Transverse colon (tissue), 4 donors: ENCODE measurements around the gene CRAMP1. TPM values are rescaled to one million over a fixed set of nuclear protein-coding genes. Genes with fewer than 3 reads are reported as not detected.

Experiments used
- DNase-seq: peaks from one replicate; pipeline ENCODE4 v3.0.0-alpha.2; 2019
- H3K27ac ChIP-seq, 4 donors: fragments of 200-600 bp; sonication (generic); 2 replicates each; pipeline ENCODE4 v1.5.1; 2016 to 2018; ENCODE audit warnings: inconsistent platforms in 4 of 4
- H3K27me3 ChIP-seq: fragments of 200-600 bp; sonication (generic); 2 replicates; pipeline ENCODE4 v1.5.1; 2017; ENCODE audit warnings: inconsistent platforms
- H3K36me3 ChIP-seq, 4 donors: fragments of 200-600 bp; sonication (generic); 2 replicates each; pipeline ENCODE4 v1.5.1; 2017 to 2019; ENCODE audit warnings: inconsistent platforms in 4 of 4
- H3K4me1 ChIP-seq, 4 donors: fragments of 200-600 bp; sonication (generic); 2 replicates each; pipeline ENCODE4 v1.5.1; 2017 to 2020; ENCODE audit warnings: inconsistent platforms in 4 of 4
- H3K4me3 ChIP-seq, 4 donors: fragments of 200-600 bp; sonication (generic); 1 replicate in 1 of 4; 2 replicates in 3 of 4; pipeline versions ENCODE4 v1.5.1 to v1.6.1; 2017 to 2019; ENCODE audit warnings: inconsistent platforms in 4 of 4
- H3K9me3 ChIP-seq, 2 donors: fragments of 200-600 bp; sonication (generic); 2 replicates each; pipeline ENCODE4 v1.5.1; 2017 to 2019; ENCODE audit warnings: inconsistent platforms in 2 of 2
- EP300 ChIP-seq: sonication (generic); formaldehyde crosslinking; IDR thresholded peaks from one replicate; pipeline ENCODE4 v1.6.1; 2017; ENCODE audit warnings: antibody characterized with exemption, low read depth
- POLR2A ChIP-seq: fragments of 450-650 bp; IDR thresholded peaks from one replicate; pipeline ENCODE4 v1.6.1; 2016; ENCODE audit warnings: antibody characterized with exemption, mild to moderate bottlenecking, moderate library complexity
- POLR2AphosphoS5 ChIP-seq, 3 donors: sonication (generic); formaldehyde crosslinking; IDR thresholded peaks; one replicate each; pipeline ENCODE4 v1.6.1; 2016; ENCODE audit warnings: antibody characterized with exemption in 3 of 3
- WGBS, 2 donors: methylation state at CpG; one replicate each; pipeline ENCODE4 v1.1.5; 2018; ENCODE audit warnings: low coverage in 1 of 2; 5-methylcytosine and 5-hydroxymethylcytosine counted together
- in situ Hi-C, 4 donors: fragments of 200-750 bp; cut with MboI; loops; one replicate each; pipeline versions ENCODE4 v1.15.0 to v1.15.1; 2017; ENCODE audit warnings: low sequenced_read_pairs in 3 of 4, low pct_ligation_motif_present in 1 of 4, low pct_unique_long_range_greater_than_20kb in 1 of 4
- intact Hi-C: fragments of 100-400 bp; cut with DNase I; formaldehyde crosslinking; loops from one replicate; pipeline ENCODE4 v1.15.1; 2023; ENCODE audit warnings: low total_unique reads
- total RNA-seq, 4 donors: library from RNA; depleted of rRNA; stranded (reverse); fragments of >200 nt; gene quantifications; one replicate each; pipeline ENCODE4 v1.1.0, GENCODE V29; 2016
- TF ChIP-seq, protein P1 (sequence below), 5 experiments: fragments of 200-600 bp in 3 of 5; fragments of 450-650 bp in 2 of 5; sonication (generic) in 3 of 5; IDR thresholded peaks; 1 replicate in 2 of 5; 2 replicates in 3 of 5; pipeline ENCODE4 v1.5.1; 2016 to 2017; ENCODE audit warnings: antibody characterized with exemption in 5 of 5, inconsistent platforms in 3 of 5, mild to moderate bottlenecking in 2 of 5, moderate library complexity in 1 of 5

The CRAMP1 gene
- total RNA-seq, 4 donors from 2014 or later = 10.1 to 52.7 (median 16.2) TPM

DNA sequence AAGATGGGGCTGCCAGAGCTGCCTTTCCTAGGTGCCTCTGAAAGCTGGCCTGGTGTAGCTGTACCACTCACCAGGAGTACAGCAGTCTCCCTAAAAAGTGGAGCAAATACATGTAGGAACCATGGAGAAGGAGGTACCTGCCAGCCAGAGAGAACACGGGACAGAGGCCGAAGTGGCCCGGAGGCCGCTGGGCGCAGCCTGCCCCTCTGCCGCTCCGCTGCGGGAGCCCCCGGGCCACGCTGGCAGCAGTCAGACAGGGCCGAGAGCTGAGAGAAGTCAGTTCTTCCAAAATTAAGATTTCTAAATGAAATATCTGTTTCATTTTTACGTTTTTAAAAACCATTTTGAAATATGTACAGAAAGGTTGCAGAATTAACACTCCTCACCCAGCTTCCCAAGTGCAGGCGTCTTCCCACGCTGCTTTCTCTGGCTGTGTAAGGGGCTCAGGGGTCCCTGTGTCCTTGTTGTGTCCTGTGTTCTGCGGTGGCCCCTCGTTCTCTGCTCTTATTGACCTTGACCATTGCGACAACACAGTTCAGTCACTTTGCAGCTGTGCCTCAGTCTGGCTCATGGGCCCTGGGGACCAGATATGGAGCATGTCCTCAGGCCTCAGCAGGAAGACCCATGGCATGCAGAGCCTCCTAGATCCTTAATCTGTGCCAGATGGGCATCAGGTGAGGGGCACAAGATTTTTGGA is 98.8 kb downstream of the CRAMP1 start:
- Histone ChIP-seq H3K27ac (no peak overlapping the region), H3K27me3 (no peaks in the 10 kb centered on the region), H3K36me3 (no peaks in the 10 kb centered on the region), H3K4me3 (no peak overlapping the region), H3K9me3 (no peaks in the 10 kb centered on the region), H3K4me1 (peaks cover 11 to 26% (median 17%) of the 10 kb centered on the region in 4 donors)
- 86% methylated on average over 17 of the region's 17 CpGs; no CpG with 5 or more reads in 1 of the 2 donors for WGBS, 2 donors
- TF ChIP-seq POLR2AphosphoS5 (IDR thresholded peaks at IDR 0.05) = no peak
- DNase-seq = no peak
- in situ Hi-C loops (no loop called here), intact Hi-C loops (no loop called here)

DNA sequence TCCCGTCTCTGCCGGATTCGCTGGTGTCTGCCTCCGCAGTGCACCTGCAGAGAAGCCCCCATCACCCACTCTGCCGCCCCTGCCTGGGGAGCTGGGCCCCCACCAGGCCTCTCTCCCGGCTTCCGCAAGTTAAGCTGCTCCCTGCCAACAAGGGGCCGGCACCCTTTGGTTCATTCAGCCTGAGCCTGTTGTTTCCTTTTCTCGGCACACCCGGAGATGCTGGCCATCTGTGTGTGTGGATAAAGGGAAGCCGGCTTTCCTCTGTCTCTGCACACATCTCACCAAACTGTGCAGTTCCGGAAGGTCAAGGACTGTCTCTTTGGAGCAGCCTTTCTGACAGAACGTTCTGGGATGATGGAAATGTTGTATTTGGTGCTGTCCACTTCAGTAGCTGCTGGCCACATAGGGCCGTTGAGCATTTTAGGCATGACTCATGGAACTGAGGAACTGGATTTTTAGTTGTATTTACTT is 100.7 kb downstream of the CRAMP1 start:
- DNase-seq = no peak
- no peaks in the 10 kb centered on the region for H3K27me3 ChIP-seq
- H3K9me3 ChIP-seq = no peaks in the 10 kb centered on the region
- no peaks in the 10 kb centered on the region for H3K36me3 ChIP-seq
- no peak overlapping the region for H3K4me3 ChIP-seq
- in situ Hi-C loops (no loop called here), intact Hi-C loops (no loop called here)
- H3K4me1 ChIP-seq = peaks cover 4 to 12% (median 8%) of the 10 kb centered on the region in 4 donors
- WGBS, 2 donors = 77% methylated on average over 14 of the region's 14 CpGs; no CpG with 5 or more reads in 1 of the 2 donors
- no peak overlapping the region for H3K27ac ChIP-seq
- TF ChIP-seq, protein P1, sequence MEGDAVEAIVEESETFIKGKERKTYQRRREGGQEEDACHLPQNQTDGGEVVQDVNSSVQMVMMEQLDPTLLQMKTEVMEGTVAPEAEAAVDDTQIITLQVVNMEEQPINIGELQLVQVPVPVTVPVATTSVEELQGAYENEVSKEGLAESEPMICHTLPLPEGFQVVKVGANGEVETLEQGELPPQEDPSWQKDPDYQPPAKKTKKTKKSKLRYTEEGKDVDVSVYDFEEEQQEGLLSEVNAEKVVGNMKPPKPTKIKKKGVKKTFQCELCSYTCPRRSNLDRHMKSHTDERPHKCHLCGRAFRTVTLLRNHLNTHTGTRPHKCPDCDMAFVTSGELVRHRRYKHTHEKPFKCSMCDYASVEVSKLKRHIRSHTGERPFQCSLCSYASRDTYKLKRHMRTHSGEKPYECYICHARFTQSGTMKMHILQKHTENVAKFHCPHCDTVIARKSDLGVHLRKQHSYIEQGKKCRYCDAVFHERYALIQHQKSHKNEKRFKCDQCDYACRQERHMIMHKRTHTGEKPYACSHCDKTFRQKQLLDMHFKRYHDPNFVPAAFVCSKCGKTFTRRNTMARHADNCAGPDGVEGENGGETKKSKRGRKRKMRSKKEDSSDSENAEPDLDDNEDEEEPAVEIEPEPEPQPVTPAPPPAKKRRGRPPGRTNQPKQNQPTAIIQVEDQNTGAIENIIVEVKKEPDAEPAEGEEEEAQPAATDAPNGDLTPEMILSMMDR (IDR thresholded peaks at IDR 0.05) = no peak
- TF ChIP-seq EP300 = no peak
- no peak for TF ChIP-seq POLR2AphosphoS5 (IDR thresholded peaks at IDR 0.05)
- no peak for TF ChIP-seq POLR2A

DNA sequence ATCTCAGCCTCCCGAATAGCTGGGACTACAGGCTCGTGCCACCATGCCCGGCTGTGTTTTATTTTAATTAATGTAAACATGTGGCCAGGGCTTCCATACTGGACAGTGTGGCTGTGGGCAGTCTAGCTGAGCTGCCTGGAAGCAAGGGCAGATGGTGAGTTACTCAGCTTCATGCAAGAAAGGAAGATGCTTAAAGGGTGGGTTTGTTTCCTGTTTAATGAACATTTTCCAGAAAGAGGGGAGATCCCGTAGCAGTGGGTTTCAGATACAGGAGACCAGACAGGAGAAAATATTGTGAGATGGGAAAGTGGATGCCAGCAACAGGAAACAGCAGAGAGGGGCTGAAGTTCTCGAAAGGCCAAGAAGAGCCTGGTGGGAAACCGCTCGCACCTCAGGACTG is 101.2 kb downstream of the CRAMP1 start:
- 74 to 86% methylated on average over 4 to 7 of the region's 7 CpGs for WGBS, 2 donors
- DNase-seq = no peak
- Histone ChIP-seq H3K27me3 (no peaks in the 10 kb centered on the region), H3K36me3 (no peaks in the 10 kb centered on the region), H3K27ac (peak overlapping the region in 1 of 4 donors; percentile 17), H3K4me1 (peaks cover 0 to 7% (median 3%) of the 10 kb centered on the region in 4 donors), H3K9me3 (no peaks in the 10 kb centered on the region), H3K4me3 (no peak overlapping the region)
- intact Hi-C loops (no loop called here), in situ Hi-C loops (no loop called here)
- TF ChIP-seq, protein P1 (IDR thresholded peaks at IDR 0.05) = no peak
- TF ChIP-seq EP300 (no peak), POLR2AphosphoS5 (IDR thresholded peaks at IDR 0.05) (no peak), POLR2A (no peak)

DNA sequence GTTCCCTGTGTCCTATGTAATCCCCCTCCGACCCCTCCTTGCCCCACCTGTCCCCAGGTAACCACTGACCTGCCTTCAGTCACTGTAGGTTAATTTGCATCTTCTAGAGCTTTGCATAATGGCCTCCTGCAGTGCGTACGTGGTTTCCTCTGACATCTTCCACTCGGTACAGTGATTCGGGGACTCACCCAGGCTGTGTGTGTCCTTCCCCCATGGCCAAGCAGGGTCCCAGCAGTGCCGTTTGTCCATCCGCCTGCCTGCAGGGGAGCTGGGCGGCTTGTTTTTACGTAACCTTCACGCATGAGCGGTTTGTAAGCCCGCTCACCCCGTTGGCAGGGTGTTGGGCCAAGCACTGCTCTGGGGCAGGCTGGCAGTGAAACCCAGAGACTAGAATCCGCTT is 101.8 kb downstream of the CRAMP1 start:
- H3K4me3 ChIP-seq = no peak overlapping the region
- peak; percentile 41 for DNase-seq
- peaks cover 0 to under 1% (median 0%) of the 10 kb centered on the region in 4 donors for H3K4me1 ChIP-seq
- intact Hi-C loops = no loop called here
- peak overlapping the region in 1 of 4 donors; percentile 20 for H3K27ac ChIP-seq
- H3K9me3 ChIP-seq = no peaks in the 10 kb centered on the region
- in situ Hi-C loops = no loop called here
- TF ChIP-seq POLR2A = no peak
- TF ChIP-seq, protein P1 (IDR thresholded peaks at IDR 0.05) = no peak
- TF ChIP-seq POLR2AphosphoS5 (IDR thresholded peaks at IDR 0.05) = no peak
- TF ChIP-seq EP300 = no peak
- no peaks in the 10 kb centered on the region for H3K36me3 ChIP-seq
- no peaks in the 10 kb centered on the region for H3K27me3 ChIP-seq
- 84% methylated on average over 11 of the region's 14 CpGs; no CpG with 5 or more reads in 1 of the 2 donors for WGBS, 2 donors
